OCI-LY7 (cell line): ENCODE data around the gene CDK6. TPM values are rescaled to one million over a fixed set of nuclear protein-coding genes. Genes with fewer than 3 reads are reported as not detected.

ENCODE experiments used
- BruUV-seq: library from RNA; stranded (reverse); fragments of 400-500 nt; replicated peaks from 2 replicates; lab custom pipeline; 2021; lab: Mats Ljungman, UMichigan
- CTCF ChIA-PET: fragments of 300-600 bp; sonication (Branson Sonifier 250); formaldehyde crosslinking; loops from one replicate; lab custom pipeline; 2022; ENCODE audit warnings: antibody characterized with exemption; ENCODE audit not compliant: unreplicated experiment; lab: Charles Lee
- POLR2A ChIA-PET: fragments of 300-600 bp; sonication (Branson Sonifier 250); formaldehyde crosslinking; loops from one replicate; lab custom pipeline; 2022; ENCODE audit warnings: antibody characterized with exemption; lab: Charles Lee
- DNase-seq: peaks from one replicate; pipeline ENCODE4 v3.0.0-alpha.2; 2015; ENCODE audit warnings: low spot score
- H2AFZ ChIP-seq: fragments of 200-600 bp; sonication (generic), shearing (Covaris generic); 2 replicates; pipeline ENCODE4 v1.6.1; 2014; ENCODE audit warnings: mild to moderate bottlenecking, antibody characterized with exemption, low read length, moderate library complexity
- H3K27ac ChIP-seq: fragments of 200-600 bp; sonication (generic); 2 replicates; pipeline ENCODE4 v1.5.1; 2014; ENCODE audit warnings: mixed run types, low read depth, mild to moderate bottlenecking, moderate library complexity, low read length, inconsistent platforms; ENCODE audit not compliant: poor library complexity, severe bottlenecking
- H3K36me3 ChIP-seq: fragments of 200-600 bp; sonication (generic); 2 replicates; pipeline ENCODE4 v1.6.1; 2014; ENCODE audit warnings: mild to moderate bottlenecking, antibody characterized with exemption, low read length, moderate library complexity, mixed read lengths; ENCODE audit not compliant: insufficient read depth
- H3K4me1 ChIP-seq: fragments of 200-600 bp; sonication (generic); 2 replicates; pipeline ENCODE4 v1.5.1; 2014; ENCODE audit warnings: mild to moderate bottlenecking, low read length; ENCODE audit not compliant: insufficient read depth, poor library complexity, severe bottlenecking
- H3K4me2 ChIP-seq: fragments of 200-600 bp; sonication (generic); 2 replicates; pipeline ENCODE4 v1.6.1; 2014; ENCODE audit warnings: mild to moderate bottlenecking, low read length
- H3K4me3 ChIP-seq: fragments of 200-600 bp; sonication (generic); 2 replicates; pipeline ENCODE4 v1.5.1; 2014; ENCODE audit warnings: mild to moderate bottlenecking, low read depth, low read length; ENCODE audit not compliant: poor library complexity, severe bottlenecking
- H3K79me2 ChIP-seq: fragments of 200-600 bp; sonication (generic); 2 replicates; pipeline ENCODE4 v1.6.1; 2016; ENCODE audit warnings: low read depth, mild to moderate bottlenecking, low read length, moderate library complexity, mixed read lengths; ENCODE audit not compliant: insufficient read depth
- H3K9me2 ChIP-seq: fragments of 200-600 bp; sonication (generic); 2 replicates; pipeline ENCODE4 v1.6.1; 2016; ENCODE audit warnings: mild to moderate bottlenecking, low read length, mixed read lengths; ENCODE audit not compliant: insufficient read depth
- H3K9me3 ChIP-seq: fragments of 200-600 bp; sonication (generic); 2 replicates; pipeline ENCODE4 v1.6.1; 2014; ENCODE audit warnings: mild to moderate bottlenecking, mixed run types, low read length, mixed read lengths
- H4K20me1 ChIP-seq: fragments of 200-600 bp; sonication (generic); 2 replicates; pipeline ENCODE4 v1.6.1; 2014; ENCODE audit warnings: mild to moderate bottlenecking, antibody characterized with exemption, low read length, moderate library complexity, mixed read lengths; ENCODE audit not compliant: insufficient read depth
- EZH2phosphoT487 ChIP-seq: fragments of 200-600 bp; sonication (generic); IDR thresholded peaks from 2 replicates; pipeline ENCODE4 v1.6.1; 2018; ENCODE audit warnings: low read depth, borderline replicate concordance, mild to moderate bottlenecking, mixed run types, antibody characterized with exemption, low read length, moderate library complexity, mixed read lengths
- intact Hi-C: fragments of 100-400 bp; cut with micrococcal nuclease; formaldehyde crosslinking; loops from one replicate; pipeline ENCODE4 v1.10.0; 2022; ENCODE audit not compliant: unreplicated experiment
- total RNA-seq, 2 experiments: library from RNA; depleted of rRNA in 1 of 2; stranded (reverse); fragments of >200 nt in 1 of 2; shearing (Covaris generic) in 1 of 2; gene quantifications; 2 replicates each; pipeline ENCODE4 v1.2.3, GENCODE V29; 2014 to 2022
- TF ChIP-seq, protein P1 (sequence below): fragments of 200-600 bp; sonication (generic); conservative IDR thresholded peaks from 2 replicates; pipeline ENCODE4 v1.5.1; 2014; ENCODE audit warnings: mild to moderate bottlenecking, antibody characterized with exemption, low read length, moderate library complexity, mixed read lengths

CDK6 gene
- total RNA-seq, 2 experiments from 2014 or later, result 35.5 to 44.1 TPM

DNA sequence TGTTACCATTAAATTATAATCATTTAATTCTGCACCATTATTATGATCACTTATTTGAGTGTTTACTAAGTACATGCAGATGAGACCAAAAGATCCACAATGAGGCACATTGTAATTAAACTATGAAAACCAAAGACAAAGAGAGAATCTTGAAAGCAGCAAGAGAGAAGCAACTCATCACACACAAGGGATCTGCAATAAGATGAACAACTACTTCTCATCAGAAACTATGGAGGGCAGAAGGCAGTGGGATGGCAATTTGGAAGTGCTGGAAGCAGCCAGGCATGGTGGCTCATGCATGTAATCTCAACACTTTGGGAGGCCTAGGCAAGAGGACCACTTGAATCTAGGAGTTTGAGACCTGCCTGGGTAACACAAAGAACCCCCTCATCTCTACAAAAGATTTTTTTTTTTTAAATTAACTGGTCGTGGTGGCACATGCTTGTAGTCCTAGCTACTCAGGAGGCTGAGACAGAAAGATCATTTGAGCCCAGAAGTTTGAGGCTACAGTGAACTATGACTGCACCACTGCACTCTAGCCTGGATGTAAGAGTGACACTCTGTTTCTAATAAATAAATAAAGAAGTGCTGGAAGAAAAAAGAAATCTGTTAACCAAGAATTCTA lies 47.7 kb downstream of the CDK6 start:
- Histone ChIP-seq H3K9me2 (no peaks in the 10 kb centered on the region), H3K79me2 (peaks cover 42% of the 10 kb centered on the region; the same call in 1 of the 2 replicates), H4K20me1 (no peaks in the 10 kb centered on the region), H3K4me1 (peaks cover 17% of the 10 kb centered on the region), H3K36me3 (peaks cover 54% of the 10 kb centered on the region), H3K4me3 (no peak overlapping the region), H3K9me3 (peaks cover 20% of the 10 kb centered on the region; the same call in 1 of the 2 replicates), H3K4me2 (no peak overlapping the region), H3K27ac (no peak overlapping the region), H2AFZ (no peak overlapping the region)
- intact Hi-C loops, result loop anchor here (10.0 kb wide), 1 partner anchor 94 kb away; no protein-coding TSS in a partner anchor
- no TSS peak for BruUV-seq
- POLR2A ChIA-PET, result no interaction called here
- peak; percentile 13 for DNase-seq
- CTCF ChIA-PET, result no interaction called here
- TF ChIP-seq, protein P1, sequence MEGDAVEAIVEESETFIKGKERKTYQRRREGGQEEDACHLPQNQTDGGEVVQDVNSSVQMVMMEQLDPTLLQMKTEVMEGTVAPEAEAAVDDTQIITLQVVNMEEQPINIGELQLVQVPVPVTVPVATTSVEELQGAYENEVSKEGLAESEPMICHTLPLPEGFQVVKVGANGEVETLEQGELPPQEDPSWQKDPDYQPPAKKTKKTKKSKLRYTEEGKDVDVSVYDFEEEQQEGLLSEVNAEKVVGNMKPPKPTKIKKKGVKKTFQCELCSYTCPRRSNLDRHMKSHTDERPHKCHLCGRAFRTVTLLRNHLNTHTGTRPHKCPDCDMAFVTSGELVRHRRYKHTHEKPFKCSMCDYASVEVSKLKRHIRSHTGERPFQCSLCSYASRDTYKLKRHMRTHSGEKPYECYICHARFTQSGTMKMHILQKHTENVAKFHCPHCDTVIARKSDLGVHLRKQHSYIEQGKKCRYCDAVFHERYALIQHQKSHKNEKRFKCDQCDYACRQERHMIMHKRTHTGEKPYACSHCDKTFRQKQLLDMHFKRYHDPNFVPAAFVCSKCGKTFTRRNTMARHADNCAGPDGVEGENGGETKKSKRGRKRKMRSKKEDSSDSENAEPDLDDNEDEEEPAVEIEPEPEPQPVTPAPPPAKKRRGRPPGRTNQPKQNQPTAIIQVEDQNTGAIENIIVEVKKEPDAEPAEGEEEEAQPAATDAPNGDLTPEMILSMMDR, result no peak
- TF ChIP-seq EZH2phosphoT487, result no peak

DNA sequence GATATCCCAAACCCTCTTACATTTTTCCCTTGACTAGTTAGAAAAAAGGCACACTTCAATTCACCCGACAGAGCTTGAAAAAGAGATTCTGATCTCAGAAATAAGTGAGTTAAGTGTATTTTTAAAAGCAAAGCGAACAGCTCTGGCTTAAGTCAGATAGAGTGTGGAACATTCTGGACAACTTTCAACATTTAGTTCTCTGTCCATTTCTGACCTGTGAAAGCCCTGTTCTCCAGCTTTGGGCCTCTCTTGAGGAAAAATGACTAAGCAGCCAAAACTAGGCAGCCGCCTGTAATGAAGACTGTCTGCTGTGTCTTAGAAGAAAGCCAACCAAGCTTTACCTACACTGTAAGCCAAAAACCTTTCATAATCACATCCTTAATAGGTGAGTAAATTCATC lies 50.5 kb downstream of the CDK6 start:
- DNase-seq, result no peak
- POLR2A ChIA-PET, result no interaction called here
- Histone ChIP-seq H3K36me3 (peaks cover 42% of the 10 kb centered on the region), H3K4me2 (no peak overlapping the region), H3K9me2 (no peaks in the 10 kb centered on the region), H3K79me2 (peaks cover 32% of the 10 kb centered on the region; the same call in 1 of the 2 replicates), H3K9me3 (peaks cover 9% of the 10 kb centered on the region; the same call in 1 of the 2 replicates), H3K27ac (no peak overlapping the region), H4K20me1 (no peaks in the 10 kb centered on the region), H2AFZ (no peak overlapping the region), H3K4me1 (peaks cover 20% of the 10 kb centered on the region), H3K4me3 (no peak overlapping the region)
- intact Hi-C loops, result loop anchor here (10.0 kb wide), 1 partner anchor 91 kb away; no protein-coding TSS in a partner anchor
- no peak for TF ChIP-seq EZH2phosphoT487
- TF ChIP-seq, protein P1, result no peak
- BruUV-seq, result no TSS peak
- CTCF ChIA-PET, result no interaction called here

DNA sequence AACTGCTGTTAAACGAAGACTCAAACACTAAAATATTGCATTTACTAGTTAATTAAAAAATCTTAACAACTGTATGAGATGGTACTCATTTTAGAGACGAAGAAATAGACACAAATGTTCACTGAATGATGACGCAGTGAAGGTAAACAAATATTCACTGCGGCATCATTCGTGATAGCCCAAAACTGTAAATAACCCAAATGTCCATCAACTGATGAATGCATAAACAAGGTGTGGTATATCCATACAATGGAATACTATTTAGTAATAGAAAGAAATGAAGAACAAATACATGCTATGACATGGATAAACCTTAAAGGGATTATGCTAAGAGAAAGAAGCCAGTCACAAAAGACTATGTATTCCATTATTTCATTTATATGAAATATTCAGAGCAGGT lies 51.4 kb downstream of the CDK6 start:
- POLR2A ChIA-PET, result no interaction called here
- peaks cover 37% of the 10 kb centered on the region; the same call in 1 of the 2 replicates for H3K79me2 ChIP-seq
- intact Hi-C loops, result loop anchor here (10.0 kb wide), 1 partner anchor 90 kb away; no protein-coding TSS in a partner anchor

More for the DNA sequence above, 51.4 kb downstream of the CDK6 start:
- no peaks in the 10 kb centered on the region for H4K20me1 ChIP-seq
- H2AFZ ChIP-seq, result no peak overlapping the region
- no peak overlapping the region for H3K4me3 ChIP-seq
- H3K4me1 ChIP-seq, result peaks cover 21% of the 10 kb centered on the region
- no peaks in the 10 kb centered on the region for H3K9me2 ChIP-seq
- peaks cover 32% of the 10 kb centered on the region for H3K36me3 ChIP-seq
- no peak overlapping the region for H3K27ac ChIP-seq
- no TSS peak for BruUV-seq
- H3K9me3 ChIP-seq, result no peaks in the 10 kb centered on the region; the same call in 1 of the 2 replicates
- TF ChIP-seq, protein P1, result no peak
- TF ChIP-seq EZH2phosphoT487, result no peak
- H3K4me2 ChIP-seq, result no peak overlapping the region
- no peak for DNase-seq
- CTCF ChIA-PET, result no interaction called here
